Mesothelial cell of epicardium (in vitro differentiated cells): Measurements from ENCODE around the gene FASN. TPM values are rescaled to one million over a fixed set of nuclear protein-coding genes. Genes with fewer than 3 reads are reported as not detected.

Experiments
- DNase-seq, 2 experiments: peaks; one replicate each; pipeline ENCODE4 v3.0.0; 2021; ENCODE audit warnings: low spot score in 2 of 2; ENCODE audit not compliant: unreplicated experiment in 2 of 2
- H3K27ac Mint-ChIP-seq: 2 replicates; pipeline ENCODE4 v1.8.0; 2021; ENCODE audit warnings: mixed read lengths
- H3K27me3 Mint-ChIP-seq: 2 replicates; pipeline ENCODE4 v1.8.0; 2021; ENCODE audit warnings: low read depth, mixed read lengths
- H3K36me3 Mint-ChIP-seq: 2 replicates; pipeline ENCODE4 v1.8.0; 2021; ENCODE audit warnings: mixed read lengths
- H3K4me1 Mint-ChIP-seq: 2 replicates; pipeline ENCODE4 v1.8.0; 2021; ENCODE audit warnings: mixed read lengths
- H3K4me3 Mint-ChIP-seq: 2 replicates; pipeline ENCODE4 v1.8.0; 2021; ENCODE audit warnings: mild to moderate bottlenecking, moderate library complexity, mixed read lengths
- H3K9me3 Mint-ChIP-seq: 2 replicates; pipeline ENCODE4 v1.8.0; 2021; ENCODE audit warnings: mixed read lengths
- total RNA-seq: library from RNA; stranded (reverse); gene quantifications from 3 replicates; pipeline ENCODE4 v1.2.1, GENCODE V29; 2021
- TF ChIP-seq, protein P1 (sequence below): fragments of 200-600 bp; sonication (generic); IDR thresholded peaks from one replicate; pipeline ENCODE4 v1.5.0; 2021; ENCODE audit warnings: antibody characterized with exemption; ENCODE audit not compliant: unreplicated experiment

Gene FASN
- total RNA-seq, 1 donor from 2014 or later = 227 TPM

DNA sequence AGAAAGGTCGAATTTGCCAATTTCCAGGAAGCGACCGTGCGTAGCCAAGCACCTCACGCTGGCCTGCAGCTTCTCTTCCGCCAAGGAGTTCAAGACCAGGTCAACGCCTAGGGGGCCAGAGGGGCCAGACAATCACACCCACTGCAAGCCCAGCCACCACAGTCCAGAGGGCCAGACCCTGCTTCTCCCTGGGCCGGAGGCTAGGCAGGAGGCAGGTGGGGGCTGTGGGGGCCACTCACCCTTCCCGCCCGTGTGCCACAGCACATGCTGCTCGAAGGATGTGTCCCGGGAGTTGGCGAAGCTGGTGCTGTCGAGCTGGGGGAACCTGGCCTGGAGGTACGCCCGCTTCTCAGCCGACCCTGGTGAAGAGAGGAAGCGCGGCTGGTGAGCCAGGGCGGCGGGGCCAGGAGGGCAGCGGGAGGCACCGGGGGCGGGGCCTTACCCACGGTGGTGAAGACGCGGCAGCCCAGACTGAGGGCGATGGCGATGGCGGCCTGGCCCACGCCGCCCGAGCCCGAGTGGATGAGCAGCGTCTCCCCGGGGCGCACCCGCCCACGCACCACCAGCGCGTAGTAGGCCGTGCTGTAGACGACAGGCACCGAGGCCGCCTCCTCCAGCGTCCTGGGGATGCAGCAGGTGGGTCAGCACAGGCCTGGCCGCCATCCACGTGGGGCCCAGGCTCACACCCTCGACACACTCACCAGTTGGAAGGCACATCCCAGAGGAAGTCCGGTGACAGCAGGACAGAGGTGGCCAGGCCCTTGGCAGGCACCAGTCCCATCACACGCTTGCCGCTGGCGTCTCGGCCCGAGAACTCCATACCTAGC, 14.3 kb downstream of the FASN start:
- DNase-seq = no peak
- Mint-ChIP-seq H3K27ac (no peak overlapping the region), H3K4me3 (no peak overlapping the region), H3K9me3 (no peaks in the 10 kb centered on the region), H3K27me3 (no peaks in the 10 kb centered on the region), H3K4me1 (no peaks in the 10 kb centered on the region), H3K36me3 (peaks cover 5% of the 10 kb centered on the region)
- TF ChIP-seq, protein P1, sequence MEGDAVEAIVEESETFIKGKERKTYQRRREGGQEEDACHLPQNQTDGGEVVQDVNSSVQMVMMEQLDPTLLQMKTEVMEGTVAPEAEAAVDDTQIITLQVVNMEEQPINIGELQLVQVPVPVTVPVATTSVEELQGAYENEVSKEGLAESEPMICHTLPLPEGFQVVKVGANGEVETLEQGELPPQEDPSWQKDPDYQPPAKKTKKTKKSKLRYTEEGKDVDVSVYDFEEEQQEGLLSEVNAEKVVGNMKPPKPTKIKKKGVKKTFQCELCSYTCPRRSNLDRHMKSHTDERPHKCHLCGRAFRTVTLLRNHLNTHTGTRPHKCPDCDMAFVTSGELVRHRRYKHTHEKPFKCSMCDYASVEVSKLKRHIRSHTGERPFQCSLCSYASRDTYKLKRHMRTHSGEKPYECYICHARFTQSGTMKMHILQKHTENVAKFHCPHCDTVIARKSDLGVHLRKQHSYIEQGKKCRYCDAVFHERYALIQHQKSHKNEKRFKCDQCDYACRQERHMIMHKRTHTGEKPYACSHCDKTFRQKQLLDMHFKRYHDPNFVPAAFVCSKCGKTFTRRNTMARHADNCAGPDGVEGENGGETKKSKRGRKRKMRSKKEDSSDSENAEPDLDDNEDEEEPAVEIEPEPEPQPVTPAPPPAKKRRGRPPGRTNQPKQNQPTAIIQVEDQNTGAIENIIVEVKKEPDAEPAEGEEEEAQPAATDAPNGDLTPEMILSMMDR = no peak

DNA sequence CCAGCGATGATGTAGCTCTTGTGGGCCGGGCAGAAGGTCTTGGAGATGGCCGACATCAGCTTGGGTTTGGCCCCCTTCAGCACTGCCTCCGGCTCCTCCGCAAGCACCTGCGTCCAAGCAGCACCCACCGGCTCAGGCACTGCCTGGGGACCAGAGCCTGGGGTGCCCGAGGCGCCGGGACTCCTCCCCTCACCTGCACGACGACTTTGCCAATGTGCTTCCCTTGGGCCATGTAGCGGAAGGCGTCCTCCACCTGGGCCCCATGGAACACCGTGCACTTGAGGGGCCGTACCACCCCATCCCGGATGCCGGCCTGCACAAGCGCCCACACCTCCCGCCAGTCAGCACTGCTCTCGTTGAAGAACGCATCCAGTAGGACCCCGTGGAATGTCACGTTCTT, 15.0 kb downstream of the FASN start:
- H3K4me3 Mint-ChIP-seq = no peak overlapping the region

DNA sequence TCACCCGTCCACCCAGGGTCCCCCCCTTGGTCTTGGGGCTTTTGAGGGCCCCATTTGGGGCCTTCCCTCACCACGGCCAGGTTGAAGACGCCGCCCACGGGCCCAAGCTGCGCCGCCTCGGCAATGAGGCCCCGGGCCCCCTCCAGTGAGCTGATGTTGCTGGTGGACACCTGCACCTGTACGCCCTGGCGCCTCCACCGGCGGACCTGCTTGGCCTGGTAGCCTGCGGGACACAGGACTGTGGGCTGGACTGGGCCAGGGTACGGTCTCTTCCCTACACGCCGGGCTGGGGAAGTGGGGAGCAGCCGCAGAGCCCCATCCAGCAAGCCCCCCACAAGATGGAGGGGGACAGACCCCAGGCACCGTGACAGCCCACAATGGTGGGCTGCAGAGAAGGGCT, 15.6 kb downstream of the FASN start:
- no peaks in the 10 kb centered on the region for H3K9me3 Mint-ChIP-seq
- no peak overlapping the region for H3K27ac Mint-ChIP-seq
- TF ChIP-seq, protein P1 = no peak
- H3K27me3 Mint-ChIP-seq = no peaks in the 10 kb centered on the region
- H3K36me3 Mint-ChIP-seq = peaks cover 5% of the 10 kb centered on the region
- no peak overlapping the region for H3K4me3 Mint-ChIP-seq
- DNase-seq = no peak
- no peaks in the 10 kb centered on the region for H3K4me1 Mint-ChIP-seq

More for the DNA sequence above, 15.0 kb downstream of the FASN start:
- TF ChIP-seq, protein P1 = no peak
- no peak overlapping the region for H3K27ac Mint-ChIP-seq
- H3K27me3 Mint-ChIP-seq = no peaks in the 10 kb centered on the region
- peaks cover 5% of the 10 kb centered on the region for H3K36me3 Mint-ChIP-seq
- DNase-seq = no peak
- no peaks in the 10 kb centered on the region for H3K4me1 Mint-ChIP-seq
- H3K9me3 Mint-ChIP-seq = no peaks in the 10 kb centered on the region

DNA sequence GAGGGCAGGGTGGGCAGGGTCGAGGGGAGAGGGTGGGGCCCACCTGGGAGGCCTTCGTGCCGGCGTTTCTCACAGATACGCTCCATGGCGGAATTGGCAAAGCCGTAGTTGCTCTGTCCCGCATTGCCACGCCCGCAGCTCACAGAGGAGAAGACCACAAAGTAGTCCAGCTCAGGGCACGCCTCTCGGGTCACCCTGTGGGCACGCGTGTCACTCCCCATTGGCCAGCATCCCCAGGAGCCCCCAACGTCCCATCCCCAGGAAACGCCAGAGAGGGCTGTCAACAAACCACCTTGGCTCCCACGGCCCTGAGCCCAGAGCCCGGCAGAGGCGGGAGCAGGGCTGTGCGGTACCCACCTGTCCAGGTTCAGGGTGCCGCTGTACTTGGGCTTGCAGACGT, 16.1 kb downstream of the FASN start:
- TF ChIP-seq, protein P1 = no peak
- H3K4me3 Mint-ChIP-seq = no peak overlapping the region
- no peaks in the 10 kb centered on the region for H3K9me3 Mint-ChIP-seq

DNA sequence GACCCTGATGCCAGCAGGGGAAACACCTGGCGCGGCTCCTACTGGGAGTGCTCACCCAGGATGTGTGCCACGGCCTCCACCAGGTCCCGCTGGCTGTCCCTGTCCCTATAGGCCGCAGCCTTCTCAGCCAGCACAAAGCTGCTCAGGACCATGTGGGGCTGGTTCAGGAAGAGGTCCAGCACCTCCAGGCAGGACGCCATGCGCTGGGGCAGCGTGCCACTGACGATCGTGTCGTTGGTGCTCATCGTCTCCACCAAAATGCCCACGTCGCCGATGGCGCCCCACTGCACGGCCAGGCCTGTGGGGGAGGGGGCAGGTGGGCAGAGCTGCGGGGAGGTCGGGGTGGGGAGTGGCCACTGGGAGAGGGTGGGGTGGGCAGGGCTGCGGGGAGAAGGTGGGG, 16.5 kb downstream of the FASN start:
- H3K4me1 Mint-ChIP-seq = no peaks in the 10 kb centered on the region
- TF ChIP-seq, protein P1 = no peak
- peaks cover 5% of the 10 kb centered on the region for H3K36me3 Mint-ChIP-seq
- H3K27me3 Mint-ChIP-seq = no peaks in the 10 kb centered on the region
- H3K4me3 Mint-ChIP-seq = no peak overlapping the region
- no peak overlapping the region for H3K27ac Mint-ChIP-seq
- no peak for DNase-seq
- H3K9me3 Mint-ChIP-seq = no peaks in the 10 kb centered on the region

More for the DNA sequence above, 16.1 kb downstream of the FASN start:
- H3K36me3 Mint-ChIP-seq = peaks cover 5% of the 10 kb centered on the region
- DNase-seq = no peak
- no peaks in the 10 kb centered on the region for H3K27me3 Mint-ChIP-seq
- no peak overlapping the region for H3K27ac Mint-ChIP-seq
- no peaks in the 10 kb centered on the region for H3K4me1 Mint-ChIP-seq
